IPS-11a (cell line): ENCODE measurements around the gene MIER3.

Source experiments
- H3K4me3 ChIP-seq: one replicate; pipeline ENCODE4 v1.5.1; 2013; ENCODE audit warnings: low read depth, low read length, control low read depth

The MIER3 gene

DNA sequence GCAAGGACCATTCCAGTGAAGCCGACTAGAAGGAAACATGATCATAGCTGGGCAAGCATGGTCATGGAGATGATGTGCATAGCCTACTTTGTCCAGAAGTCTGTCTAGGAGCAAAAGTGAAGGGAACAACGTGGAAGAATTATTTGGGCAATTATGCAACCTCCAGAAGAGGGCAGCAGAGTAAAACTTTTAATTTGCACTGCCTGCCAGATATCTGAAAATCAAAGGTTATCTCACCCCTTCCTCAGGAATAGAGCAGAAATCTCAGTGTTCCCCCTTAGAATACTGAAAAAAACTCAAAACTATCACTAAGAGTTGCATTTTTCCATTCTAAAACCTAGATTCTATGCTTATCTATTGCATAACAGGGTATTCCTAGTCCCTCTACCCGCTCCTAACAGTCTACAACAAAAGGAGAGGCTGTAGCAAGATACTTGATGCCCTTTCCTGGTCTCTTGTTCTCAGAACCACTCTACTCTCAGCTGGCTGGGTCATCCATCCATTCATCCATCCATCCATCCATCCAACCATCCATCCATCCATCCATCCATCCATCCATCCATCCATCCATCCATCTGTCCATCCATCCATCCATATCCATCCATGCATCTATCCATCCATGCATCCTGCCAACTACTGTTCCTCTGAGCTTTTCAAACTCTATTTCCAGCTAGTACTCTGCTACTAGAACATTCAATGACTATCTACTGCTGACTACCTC, 50.9 kb downstream of the MIER3 start:
- no peak overlapping the region for H3K4me3 ChIP-seq

DNA sequence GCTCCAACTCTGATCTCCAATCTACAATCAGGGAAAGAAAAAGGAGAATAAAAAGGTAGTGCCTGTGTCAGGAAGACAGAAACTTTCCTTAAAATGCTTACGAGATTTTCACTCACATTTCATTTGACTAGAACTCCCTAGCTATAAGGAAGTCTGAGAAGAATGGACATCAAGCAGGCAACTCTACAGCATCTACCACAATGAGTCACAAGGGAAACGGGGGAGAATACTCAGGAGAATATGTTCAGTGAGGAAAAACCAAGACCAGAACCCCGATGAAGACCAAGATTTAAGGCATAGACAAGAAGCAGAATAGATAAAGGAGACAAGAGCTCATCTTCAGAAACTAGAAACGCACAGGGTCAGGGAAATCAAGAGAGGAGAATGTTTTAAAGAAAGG, 51.5 kb downstream of the MIER3 start:
- H3K4me3 ChIP-seq, result no peak overlapping the region

DNA sequence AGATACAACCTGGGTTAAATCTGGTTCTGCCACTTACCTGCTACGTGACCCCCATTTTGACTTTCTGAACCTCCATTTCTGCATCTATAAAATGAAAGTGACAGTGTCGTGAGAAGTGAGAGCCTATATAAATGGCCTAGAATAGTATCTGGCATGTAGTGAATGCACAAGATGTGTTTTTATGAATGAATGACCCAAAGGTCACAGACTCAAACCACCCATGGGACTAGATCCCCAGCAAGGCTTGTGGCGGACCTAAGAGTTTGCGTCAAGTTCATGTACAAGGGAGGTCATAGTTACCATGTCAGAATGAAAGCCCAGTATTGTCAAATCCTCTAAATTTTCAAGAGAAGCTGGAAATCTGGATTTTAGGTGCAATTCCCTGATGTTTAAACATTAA, 53.7 kb downstream of the MIER3 start:
- H3K4me3 ChIP-seq, result no peak overlapping the region

DNA sequence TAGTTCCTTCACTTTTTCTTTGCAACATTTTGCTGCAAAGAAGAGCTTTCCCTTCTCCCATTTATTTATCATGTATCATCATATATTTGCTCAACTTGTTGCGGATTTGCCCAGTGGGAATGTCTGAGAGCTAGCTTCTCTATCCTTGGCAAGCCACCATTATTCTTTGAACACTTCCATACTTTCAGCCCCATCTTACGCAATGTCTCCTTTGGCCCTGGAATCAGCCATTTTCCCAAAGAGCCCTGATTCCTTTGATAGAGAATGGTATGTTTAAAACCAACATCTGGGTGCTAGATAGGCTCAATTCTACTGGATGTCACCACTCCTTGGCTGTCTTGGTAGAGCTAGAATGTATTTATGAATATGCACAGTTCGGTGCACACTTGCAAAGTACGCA, 55.2 kb downstream of the MIER3 start:
- H3K4me3 ChIP-seq, result no peak overlapping the region

DNA sequence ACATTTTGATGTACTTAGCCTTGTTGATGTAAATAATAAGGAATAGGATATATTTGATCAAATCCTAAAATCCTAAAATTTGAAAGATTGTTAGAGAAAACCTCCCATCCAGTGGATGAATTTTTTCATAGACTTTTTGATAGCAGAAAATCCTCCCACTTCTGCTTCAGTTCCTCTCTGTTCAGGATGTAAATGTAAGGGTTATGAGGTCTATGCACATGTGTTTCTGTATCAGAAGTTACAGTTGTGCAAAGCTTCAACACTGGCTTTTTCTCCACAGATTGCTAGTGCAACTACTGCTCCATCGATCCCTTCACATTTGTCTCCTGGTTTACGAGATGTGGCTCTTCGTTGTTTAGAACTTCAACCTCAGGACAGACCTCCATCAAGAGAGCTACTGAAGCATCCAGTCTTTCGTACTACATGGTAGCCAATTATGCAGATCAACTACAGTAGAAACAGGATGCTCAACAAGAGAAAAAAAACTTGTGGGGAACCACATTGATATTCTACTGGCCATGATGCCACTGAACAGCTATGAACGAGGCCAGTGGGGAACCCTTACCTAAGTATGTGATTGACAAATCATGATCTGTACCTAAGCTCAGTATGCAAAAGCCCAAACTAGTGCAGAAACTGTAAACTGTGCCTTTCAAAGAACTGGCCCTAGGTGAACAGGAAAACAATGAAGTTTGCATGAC, 58.5 kb downstream of the MIER3 start:
- no peak overlapping the region for H3K4me3 ChIP-seq

DNA sequence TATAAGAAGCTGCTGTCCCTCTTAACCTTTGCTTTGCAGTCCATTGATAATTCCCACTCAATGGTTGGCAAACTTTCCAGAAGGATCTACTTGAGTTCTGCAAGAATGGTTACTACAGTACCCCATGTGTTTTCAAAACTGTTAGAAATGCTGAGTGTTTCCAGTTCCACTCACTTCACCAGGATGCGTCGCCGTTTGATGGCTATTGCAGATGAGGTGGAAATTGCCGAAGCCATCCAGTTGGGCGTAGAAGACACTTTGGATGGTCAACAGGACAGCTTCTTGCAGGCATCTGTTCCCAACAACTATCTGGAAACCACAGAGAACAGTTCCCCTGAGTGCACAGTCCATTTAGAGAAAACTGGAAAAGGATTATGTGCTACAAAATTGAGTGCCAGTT, 70.4 kb downstream of the MIER3 start:
- no peak overlapping the region for H3K4me3 ChIP-seq

DNA sequence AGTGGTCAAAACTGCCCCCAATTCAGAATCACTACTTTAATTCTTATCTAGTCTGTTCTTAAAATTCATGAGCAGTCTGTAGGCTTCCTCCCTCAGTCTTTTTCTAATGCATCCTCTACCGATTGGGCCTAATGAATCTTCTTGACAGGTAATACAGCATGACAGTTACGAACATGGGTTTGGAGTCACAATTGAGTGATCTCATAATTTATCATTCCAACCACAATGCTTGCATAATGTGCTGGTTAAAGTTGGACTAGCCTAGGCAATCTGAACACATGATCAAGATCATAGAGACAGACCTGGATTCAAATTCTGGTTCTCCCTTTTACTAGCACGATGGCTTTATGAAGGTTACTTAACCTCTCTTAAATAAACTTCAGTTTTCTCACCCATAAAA, 75.6 kb downstream of the MIER3 start:
- H3K4me3 ChIP-seq, result no peak overlapping the region

DNA sequence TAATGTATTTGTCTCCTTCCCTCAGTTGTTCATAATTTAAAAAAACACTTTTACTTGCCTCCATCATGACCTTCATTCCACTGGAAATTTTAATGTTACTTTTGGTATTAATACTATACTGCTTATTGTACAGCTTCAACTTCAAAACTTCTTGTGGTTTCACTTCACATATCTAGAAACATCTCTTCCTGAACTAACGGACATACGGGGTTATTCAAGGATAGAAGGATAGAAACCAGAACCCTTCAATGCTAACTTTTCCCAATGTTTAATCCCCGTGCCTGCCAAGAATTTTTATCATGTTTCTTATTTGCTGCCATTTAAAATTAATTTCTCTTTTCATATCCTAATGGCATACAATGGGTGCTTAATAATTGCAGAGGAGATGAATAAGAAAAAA, 78.9 kb downstream of the MIER3 start:
- H3K4me3 ChIP-seq, result no peak overlapping the region

DNA sequence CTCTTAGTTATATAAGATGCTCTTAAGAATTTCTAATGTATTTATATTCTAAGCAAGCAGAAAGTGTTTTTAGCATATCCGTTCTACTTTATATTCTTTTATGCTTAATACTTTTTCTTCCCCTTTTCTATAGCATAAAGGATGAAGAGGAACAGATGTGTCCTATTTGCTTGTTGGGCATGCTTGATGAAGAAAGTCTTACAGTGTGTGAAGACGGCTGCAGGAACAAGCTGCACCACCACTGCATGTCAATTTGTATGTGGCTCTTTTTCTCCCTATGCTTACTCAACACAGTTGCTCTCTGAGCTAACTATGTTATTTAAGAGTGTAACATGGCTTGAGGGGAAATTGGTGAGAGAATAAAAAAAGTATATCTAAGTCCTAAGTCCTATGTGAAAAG, 80.1 kb downstream of the MIER3 start:
- H3K4me3 ChIP-seq, result no peak overlapping the region
